Transverse colon (tissue), 4 donors: ENCODE data around the gene CLDN4.
"Not testable (repeated sequence)": the region's sequence is repeated elsewhere in the genome, so short reads cannot be mapped to it uniquely, and the experiment has no call there.

Source experiments
- CTCF ChIP-seq, 5 experiments: fragments of 200-600 bp in 3 of 5; fragments of 450-650 bp in 2 of 5; sonication (generic) in 3 of 5; IDR thresholded peaks; 1 replicate in 2 of 5; 2 replicates in 3 of 5; pipeline ENCODE4 v1.5.1; 2016 to 2017; ENCODE audit warnings: antibody characterized with exemption in 5 of 5, inconsistent platforms in 3 of 5, mild to moderate bottlenecking in 2 of 5, moderate library complexity in 1 of 5
- POLR2AphosphoS5 ChIP-seq, 3 donors: sonication (generic); formaldehyde crosslinking; IDR thresholded peaks; one replicate each; pipeline ENCODE4 v1.6.1; 2016; ENCODE audit warnings: antibody characterized with exemption in 3 of 3

- peak in 2 of 3 donors; percentile 19 to 55 for TF ChIP-seq POLR2AphosphoS5 (IDR thresholded peaks at IDR 0.05)
- not testable (repeated sequence) for TF ChIP-seq CTCF (IDR thresholded peaks at IDR 0.05)
Measured at GRCh38 chr7:73845701-73846195, 15.0 kb downstream of the CLDN4 start.
